WTC11 (cell line): Measurements from ENCODE around the gene ZKSCAN2. TPM values are rescaled to one million over a fixed set of nuclear protein-coding genes. Genes with fewer than 3 reads are reported as not detected.

Experiments
- ATAC-seq: fragments of 200-7000 bp; cut with Tn5 transposase; 2 replicates; pipeline ENCODE4 v1.10.0; 2021; ENCODE audit warnings: mild to moderate bottlenecking, moderate library complexity
- CTCF ChIA-PET: fragments of 300-600 bp; sonication (Branson Sonifier 250); formaldehyde crosslinking; loops from one replicate; lab custom pipeline; 2021; ENCODE audit warnings: antibody characterized with exemption; lab: Charles Lee
- POLR2A ChIA-PET: fragments of 350-600 bp; sonication (Branson Sonifier 250); formaldehyde crosslinking; loops from one replicate; lab custom pipeline; 2021; ENCODE audit warnings: antibody characterized with exemption; lab: Charles Lee
- DNase-seq: peaks from one replicate; pipeline ENCODE4 v3.0.0; 2021; ENCODE audit warnings: low spot score
- H3K27ac Mint-ChIP-seq: 2 replicates; pipeline ENCODE4 v1.8.0; 2021; ENCODE audit warnings: mixed read lengths
- H3K27me3 Mint-ChIP-seq: 2 replicates; pipeline ENCODE4 v1.8.0; 2021; ENCODE audit warnings: low read depth, mild to moderate bottlenecking, moderate library complexity, mixed read lengths
- H3K36me3 Mint-ChIP-seq: 2 replicates; pipeline ENCODE4 v1.8.0; 2021; ENCODE audit warnings: mixed read lengths
- H3K4me1 Mint-ChIP-seq: 2 replicates; pipeline ENCODE4 v1.8.0; 2022; ENCODE audit warnings: mixed read lengths
- H3K4me3 Mint-ChIP-seq: 2 replicates; pipeline ENCODE4 v1.8.0; 2021; ENCODE audit warnings: mild to moderate bottlenecking, moderate library complexity, mixed read lengths
- H3K9me3 Mint-ChIP-seq: 2 replicates; pipeline ENCODE4 v1.8.0; 2021; ENCODE audit warnings: mixed read lengths
- ETV6 ChIP-seq: sonication (generic); formaldehyde crosslinking; IDR thresholded peaks from 2 replicates; pipeline ENCODE4 v1.8.1; 2022; ENCODE audit warnings: mild to moderate bottlenecking, missing genetic modification reagents
- FOXK1 ChIP-seq: sonication (generic); formaldehyde crosslinking; IDR thresholded peaks from 2 replicates; pipeline ENCODE4 v1.8.0; 2022; ENCODE audit warnings: mild to moderate bottlenecking, moderate library complexity, missing genetic modification reagents
- MXD4 ChIP-seq: fragments of 250-450 bp; sonication (Bioruptor Pico); IDR thresholded peaks from 2 replicates; pipeline ENCODE4 v1.8.0; 2021; ENCODE audit warnings: mild to moderate bottlenecking, moderate library complexity, borderline replicate concordance
- NFATC4 ChIP-seq: fragments of 250-450 bp; sonication (Bioruptor Pico); IDR thresholded peaks from 2 replicates; pipeline ENCODE4 v1.9.0; 2021; ENCODE audit warnings: mild to moderate bottlenecking
- NFYB ChIP-seq: sonication (generic); formaldehyde crosslinking; conservative IDR thresholded peaks from 2 replicates; pipeline ENCODE4 v1.8.0; 2022; ENCODE audit warnings: low read depth, missing genetic modification reagents
- RELA ChIP-seq: sonication (generic); formaldehyde crosslinking; IDR thresholded peaks from 2 replicates; pipeline ENCODE4 v1.8.1; 2022; ENCODE audit warnings: missing genetic modification reagents, mild to moderate bottlenecking, borderline replicate concordance
- TCF7 ChIP-seq: sonication (generic); formaldehyde crosslinking; IDR thresholded peaks from 2 replicates; pipeline ENCODE4 v1.8.0; 2022; ENCODE audit warnings: mild to moderate bottlenecking, low read depth, missing genetic modification reagents, moderate library complexity
- USF1 ChIP-seq: sonication (generic); formaldehyde crosslinking; IDR thresholded peaks from 2 replicates; pipeline ENCODE4 v1.8.0; 2022; ENCODE audit warnings: mild to moderate bottlenecking, missing genetic modification reagents
- USF2 ChIP-seq: sonication (generic); formaldehyde crosslinking; IDR thresholded peaks from 2 replicates; pipeline ENCODE4 v1.8.1; 2023; ENCODE audit warnings: mild to moderate bottlenecking, missing genetic modification reagents, moderate library complexity
- ZNF671 ChIP-seq: fragments of 250-450 bp; sonication (Bioruptor Pico); IDR thresholded peaks from 2 replicates; pipeline ENCODE4 v1.8.0; 2021; ENCODE audit warnings: mild to moderate bottlenecking
- ZSCAN18 ChIP-seq: fragments of 250-450 bp; sonication (Bioruptor Pico); IDR thresholded peaks from 2 replicates; pipeline ENCODE4 v2.1.2; 2022; ENCODE audit warnings: mild to moderate bottlenecking, moderate library complexity
- total RNA-seq: library from RNA; stranded (reverse); gene quantifications from 3 replicates; pipeline ENCODE4 v1.2.3, GENCODE V29; 2021
- TF ChIP-seq, protein P1 (sequence below): sonication (generic); formaldehyde crosslinking; IDR thresholded peaks from 2 replicates; pipeline ENCODE4 v1.8.0; 2022; ENCODE audit warnings: missing genetic modification reagents
- TF ChIP-seq, protein P2 (sequence below): sonication (generic); formaldehyde crosslinking; IDR thresholded peaks from 2 replicates; pipeline ENCODE4 v1.8.1; 2023; ENCODE audit warnings: mild to moderate bottlenecking, missing genetic modification reagents

The ZKSCAN2 gene
- total RNA-seq, 1 experiment from 2014 or later = 13.0 TPM

DNA sequence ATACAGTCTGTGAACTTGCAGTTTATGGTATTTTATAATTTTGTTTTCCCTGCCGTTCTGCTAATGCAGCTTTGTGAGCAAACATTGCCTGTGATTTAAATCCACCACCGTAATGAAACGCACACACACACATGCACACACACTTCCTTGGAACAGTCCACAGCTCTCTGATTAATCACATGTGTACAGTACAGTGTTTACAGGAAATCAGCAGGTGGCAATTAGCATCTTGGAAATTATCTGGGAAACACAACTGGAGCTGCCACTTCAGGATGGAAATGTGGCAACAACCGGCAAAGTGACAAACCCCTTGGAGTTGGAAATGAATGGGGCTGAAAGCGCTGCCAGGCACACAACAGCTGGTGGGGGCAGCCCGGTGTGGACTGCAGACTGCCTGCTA lies 12.9 kb upstream of the ZKSCAN2 start:
- no peak for ATAC-seq
- no peak for TF ChIP-seq FOXK1 (CRISPR knock-in tag)
- CTCF ChIA-PET = no interaction called here
- Mint-ChIP-seq H3K27ac (no peak overlapping the region), H3K36me3 (peaks cover 13% of the 10 kb centered on the region), H3K4me1 (no peaks in the 10 kb centered on the region), H3K27me3 (no peaks in the 10 kb centered on the region), H3K9me3 (peaks cover 3% of the 10 kb centered on the region; the same call in 1 of the 2 replicates), H3K4me3 (no peak overlapping the region)
- POLR2A ChIA-PET = interaction anchor here (0.6 to 1.2 kb wide), 2 partner anchors 12 to 1186 kb away, joined by 3 read pairs; no protein-coding TSS in a partner anchor
- no peak for DNase-seq

DNA sequence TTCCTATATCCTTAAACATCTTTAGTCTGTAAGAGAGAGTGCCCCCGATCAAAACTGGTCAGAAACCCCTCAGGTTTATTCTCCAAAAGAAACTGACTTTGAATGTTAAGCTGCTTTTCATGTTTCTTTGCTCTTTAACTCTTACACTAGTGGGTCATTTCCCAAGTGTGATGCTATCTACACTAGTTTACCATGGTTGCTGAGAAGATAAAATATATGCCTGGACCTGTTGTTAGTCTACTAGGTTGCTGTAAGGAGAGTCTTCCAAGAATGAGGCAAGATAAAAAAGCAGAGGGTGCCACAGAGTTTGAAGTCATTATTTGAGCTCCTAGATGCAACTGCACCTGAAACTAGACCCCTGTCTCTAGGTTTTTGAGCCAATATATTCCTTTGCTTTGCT lies 12.2 kb upstream of the ZKSCAN2 start:
- H3K4me1 Mint-ChIP-seq = no peaks in the 10 kb centered on the region
- H3K9me3 Mint-ChIP-seq = peaks cover 3% of the 10 kb centered on the region; the same call in 1 of the 2 replicates
- H3K4me3 Mint-ChIP-seq = no peak overlapping the region
- H3K36me3 Mint-ChIP-seq = peaks cover 14% of the 10 kb centered on the region
- POLR2A ChIA-PET = interaction anchor here (0.5 to 1.2 kb wide), 2 partner anchors 11 to 186 kb away, joined by 3 to 5 read pairs; no protein-coding TSS in a partner anchor
- H3K27ac Mint-ChIP-seq = 0 out of 2 replicates have a peak overlapping the region, but pooled peaks have one; percentile 3
- TF ChIP-seq, protein P1, sequence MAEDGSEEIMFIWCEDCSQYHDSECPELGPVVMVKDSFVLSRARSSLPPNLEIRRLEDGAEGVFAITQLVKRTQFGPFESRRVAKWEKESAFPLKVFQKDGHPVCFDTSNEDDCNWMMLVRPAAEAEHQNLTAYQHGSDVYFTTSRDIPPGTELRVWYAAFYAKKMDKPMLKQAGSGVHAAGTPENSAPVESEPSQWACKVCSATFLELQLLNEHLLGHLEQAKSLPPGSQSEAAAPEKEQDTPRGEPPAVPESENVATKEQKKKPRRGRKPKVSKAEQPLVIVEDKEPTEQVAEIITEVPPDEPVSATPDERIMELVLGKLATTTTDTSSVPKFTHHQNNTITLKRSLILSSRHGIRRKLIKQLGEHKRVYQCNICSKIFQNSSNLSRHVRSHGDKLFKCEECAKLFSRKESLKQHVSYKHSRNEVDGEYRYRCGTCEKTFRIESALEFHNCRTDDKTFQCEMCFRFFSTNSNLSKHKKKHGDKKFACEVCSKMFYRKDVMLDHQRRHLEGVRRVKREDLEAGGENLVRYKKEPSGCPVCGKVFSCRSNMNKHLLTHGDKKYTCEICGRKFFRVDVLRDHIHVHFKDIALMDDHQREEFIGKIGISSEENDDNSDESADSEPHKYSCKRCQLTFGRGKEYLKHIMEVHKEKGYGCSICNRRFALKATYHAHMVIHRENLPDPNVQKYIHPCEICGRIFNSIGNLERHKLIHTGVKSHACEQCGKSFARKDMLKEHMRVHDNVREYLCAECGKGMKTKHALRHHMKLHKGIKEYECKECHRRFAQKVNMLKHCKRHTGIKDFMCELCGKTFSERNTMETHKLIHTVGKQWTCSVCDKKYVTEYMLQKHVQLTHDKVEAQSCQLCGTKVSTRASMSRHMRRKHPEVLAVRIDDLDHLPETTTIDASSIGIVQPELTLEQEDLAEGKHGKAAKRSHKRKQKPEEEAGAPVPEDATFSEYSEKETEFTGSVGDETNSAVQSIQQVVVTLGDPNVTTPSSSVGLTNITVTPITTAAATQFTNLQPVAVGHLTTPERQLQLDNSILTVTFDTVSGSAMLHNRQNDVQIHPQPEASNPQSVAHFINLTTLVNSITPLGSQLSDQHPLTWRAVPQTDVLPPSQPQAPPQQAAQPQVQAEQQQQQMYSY (CRISPR knock-in tag) = no peak
- TF ChIP-seq ZNF671 (no peak), RELA (CRISPR knock-in tag) (no peak), NFATC4 (CRISPR knock-in tag) (no peak), TCF7 (CRISPR knock-in tag) (no peak)
- TF ChIP-seq, all 79 proteins: peak for 0
- no peaks in the 10 kb centered on the region for H3K27me3 Mint-ChIP-seq
- ATAC-seq (no peak), DNase-seq (no peak)
- CTCF ChIA-PET = no interaction called here

DNA sequence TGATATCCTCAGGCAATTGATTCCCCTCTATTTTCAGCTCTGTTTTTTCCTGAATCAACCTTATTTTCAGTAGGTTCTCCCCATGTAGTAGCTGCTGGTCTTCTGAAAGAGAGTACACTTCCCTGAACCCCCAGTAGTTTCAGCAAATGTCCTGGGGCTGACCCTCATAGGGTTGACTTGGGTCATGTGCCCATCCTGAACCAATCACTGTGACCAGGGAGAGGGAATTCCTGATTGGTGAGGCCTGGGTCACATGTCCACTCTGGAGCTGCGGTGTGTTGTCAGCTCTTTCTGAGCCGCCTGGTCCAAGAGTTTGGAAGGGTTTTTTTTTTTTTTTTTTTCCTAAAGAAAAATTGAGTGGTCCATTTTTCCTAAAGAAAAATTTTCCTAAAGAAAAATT lies 8.3 kb upstream of the ZKSCAN2 start:
- H3K9me3 Mint-ChIP-seq = peaks cover 3% of the 10 kb centered on the region; the same call in 1 of the 2 replicates
- no peaks in the 10 kb centered on the region for H3K27me3 Mint-ChIP-seq
- no peak overlapping the region for H3K4me3 Mint-ChIP-seq
- no peak overlapping the region for H3K27ac Mint-ChIP-seq
- ATAC-seq = no peak; the same call in 1 of the 2 replicates
- H3K36me3 Mint-ChIP-seq = peaks cover 35% of the 10 kb centered on the region
- no peak for DNase-seq
- TF ChIP-seq MXD4 (CRISPR knock-in tag) (no peak), USF2 (peak; percentile 85), ETV6 (CRISPR knock-in tag) (no peak), NFYB (CRISPR knock-in tag) (peak; percentile 41; the same call in 1 of the 2 replicates), ZSCAN18 (no peak), USF1 (CRISPR knock-in tag) (peak; percentile 69)
- TF ChIP-seq, protein P2, sequence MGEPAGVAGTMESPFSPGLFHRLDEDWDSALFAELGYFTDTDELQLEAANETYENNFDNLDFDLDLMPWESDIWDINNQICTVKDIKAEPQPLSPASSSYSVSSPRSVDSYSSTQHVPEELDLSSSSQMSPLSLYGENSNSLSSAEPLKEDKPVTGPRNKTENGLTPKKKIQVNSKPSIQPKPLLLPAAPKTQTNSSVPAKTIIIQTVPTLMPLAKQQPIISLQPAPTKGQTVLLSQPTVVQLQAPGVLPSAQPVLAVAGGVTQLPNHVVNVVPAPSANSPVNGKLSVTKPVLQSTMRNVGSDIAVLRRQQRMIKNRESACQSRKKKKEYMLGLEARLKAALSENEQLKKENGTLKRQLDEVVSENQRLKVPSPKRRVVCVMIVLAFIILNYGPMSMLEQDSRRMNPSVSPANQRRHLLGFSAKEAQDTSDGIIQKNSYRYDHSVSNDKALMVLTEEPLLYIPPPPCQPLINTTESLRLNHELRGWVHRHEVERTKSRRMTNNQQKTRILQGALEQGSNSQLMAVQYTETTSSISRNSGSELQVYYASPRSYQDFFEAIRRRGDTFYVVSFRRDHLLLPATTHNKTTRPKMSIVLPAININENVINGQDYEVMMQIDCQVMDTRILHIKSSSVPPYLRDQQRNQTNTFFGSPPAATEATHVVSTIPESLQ (CRISPR knock-in tag) = no peak
- H3K4me1 Mint-ChIP-seq = peaks cover 5% of the 10 kb centered on the region; the same call in 1 of the 2 replicates
- POLR2A ChIA-PET = interaction anchor here (0.6 kb wide), 1 partner anchor 344 kb away, joined by 3 read pairs; no protein-coding TSS in a partner anchor
- CTCF ChIA-PET = interaction anchor here (0.7 to 1.1 kb wide), 2 partner anchors 11 to 193 kb away, joined by 3 to 4 read pairs; no protein-coding TSS in a partner anchor
